Activated CD4-positive, CD25-positive, alpha-beta regulatory T cell treated with anti-CD3 and anti-CD28 coated beads, Interleukin-2, amount 50 U/mL, for 16 hours (primary cell): Measurements from ENCODE around the gene MECR.

Experiments used
- DNase-seq: peaks from one replicate; pipeline ENCODE4 v3.0.0-alpha.2; 2020; ENCODE audit warnings: low read depth, low spot score

The MECR gene

GRCh38 chr1:29230553-29231378 is at the start of gene MECR:
MECR (minus strand) TSS chr1:29230934; CDS start chr1:29230906, 28 bp downstream.
- peak; percentile 93 for DNase-seq

- DNase-seq, result no peak
Observed at GRCh38 chr1:29279951-29280391, 49.2 kb upstream of the MECR start.

GRCh38 chr1:29279406-29279805 is 48.7 kb upstream of the MECR start:
- DNase-seq, result no peak

- no peak for DNase-seq
Observed at GRCh38 chr1:29278124-29278523, 47.4 kb upstream of the MECR start.

- DNase-seq, result no peak
Observed at GRCh38 chr1:29275435-29275834, 44.7 kb upstream of the MECR start.

- no peak for DNase-seq
Observed at GRCh38 chr1:29272147-29272907, 41.6 kb upstream of the MECR start.

GRCh38 chr1:29271724-29272123 is 41.0 kb upstream of the MECR start:
- DNase-seq, result no peak

GRCh38 chr1:29270929-29271521 is 40.3 kb upstream of the MECR start:
- no peak for DNase-seq

- DNase-seq, result no peak
Observed at GRCh38 chr1:29269382-29269781, 38.6 kb upstream of the MECR start.

GRCh38 chr1:29267321-29268070 is 36.8 kb upstream of the MECR start:
- DNase-seq, result no peak

- no peak for DNase-seq
Observed at GRCh38 chr1:29266912-29267311, 36.2 kb upstream of the MECR start.

GRCh38 chr1:29264773-29265389 is 34.1 kb upstream of the MECR start:
- no peak for DNase-seq

- DNase-seq, result no peak
Observed at GRCh38 chr1:29260531-29260930, 29.8 kb upstream of the MECR start.

- no peak for DNase-seq
Observed at GRCh38 chr1:29259802-29260441, 29.2 kb upstream of the MECR start.

- no peak for DNase-seq
Observed at GRCh38 chr1:29258976-29259801, 28.5 kb upstream of the MECR start.

- DNase-seq, result no peak
Observed at GRCh38 chr1:29258189-29258975, 27.6 kb upstream of the MECR start.

GRCh38 chr1:29256979-29257804 is 26.5 kb upstream of the MECR start:
- no peak for DNase-seq

GRCh38 chr1:29256394-29256793 is 25.7 kb upstream of the MECR start:
- DNase-seq, result no peak
